Breast epithelium (tissue), 3 donors: Measurements from ENCODE around the gene CRP.

ENCODE experiments used
- CTCF ChIP-seq, 3 donors: fragments of 450-650 bp; IDR thresholded peaks; one replicate each; pipeline ENCODE4 v1.5.1; 2016 to 2017; ENCODE audit warnings: antibody characterized with exemption in 3 of 3, mild to moderate bottlenecking in 3 of 3, moderate library complexity in 3 of 3
- POLR2A ChIP-seq: fragments of 450-650 bp; IDR thresholded peaks from one replicate; pipeline ENCODE4 v1.6.1; 2016; ENCODE audit warnings: antibody characterized with exemption, mild to moderate bottlenecking, moderate library complexity
- POLR2AphosphoS5 ChIP-seq, 3 donors: sonication (generic); formaldehyde crosslinking; IDR thresholded peaks; one replicate each; pipeline ENCODE4 v1.6.1; 2017; ENCODE audit warnings: antibody characterized with exemption in 3 of 3

- TF ChIP-seq POLR2AphosphoS5 (IDR thresholded peaks at IDR 0.05): no peak
- TF ChIP-seq CTCF (IDR thresholded peaks at IDR 0.05): no peak
- no peak for TF ChIP-seq POLR2A
These were observed 39.0 kb upstream of the CRP start for GRCh38 chr1:159753386-159753785.
